Measurements from ENCODE around the gene CHST7.

GRCh38 chrX:46582966-46583365, 9.4 kb downstream of the CHST7 start:
- TF ChIP-seq EZH2 (IDR thresholded peaks at IDR 0.05; ENCODE audit: low read length, unreplicated experiment), result no peak
- TF ChIP-seq, protein P1, sequence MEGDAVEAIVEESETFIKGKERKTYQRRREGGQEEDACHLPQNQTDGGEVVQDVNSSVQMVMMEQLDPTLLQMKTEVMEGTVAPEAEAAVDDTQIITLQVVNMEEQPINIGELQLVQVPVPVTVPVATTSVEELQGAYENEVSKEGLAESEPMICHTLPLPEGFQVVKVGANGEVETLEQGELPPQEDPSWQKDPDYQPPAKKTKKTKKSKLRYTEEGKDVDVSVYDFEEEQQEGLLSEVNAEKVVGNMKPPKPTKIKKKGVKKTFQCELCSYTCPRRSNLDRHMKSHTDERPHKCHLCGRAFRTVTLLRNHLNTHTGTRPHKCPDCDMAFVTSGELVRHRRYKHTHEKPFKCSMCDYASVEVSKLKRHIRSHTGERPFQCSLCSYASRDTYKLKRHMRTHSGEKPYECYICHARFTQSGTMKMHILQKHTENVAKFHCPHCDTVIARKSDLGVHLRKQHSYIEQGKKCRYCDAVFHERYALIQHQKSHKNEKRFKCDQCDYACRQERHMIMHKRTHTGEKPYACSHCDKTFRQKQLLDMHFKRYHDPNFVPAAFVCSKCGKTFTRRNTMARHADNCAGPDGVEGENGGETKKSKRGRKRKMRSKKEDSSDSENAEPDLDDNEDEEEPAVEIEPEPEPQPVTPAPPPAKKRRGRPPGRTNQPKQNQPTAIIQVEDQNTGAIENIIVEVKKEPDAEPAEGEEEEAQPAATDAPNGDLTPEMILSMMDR (conservative IDR thresholded peaks at IDR 0.05; ENCODE audit: low read depth, low read length), result no peak
- TF ChIP-seq EZH2phosphoT487 (IDR thresholded peaks at IDR 0.05; ENCODE audit: borderline replicate concordance, low read length), result no peak

All from PC-3 (cell line).